H9 (cell line): ENCODE results near the gene UBAC2. TPM values are rescaled to one million over a fixed set of nuclear protein-coding genes. Genes with fewer than 3 reads are reported as not detected.

ENCODE experiments used
- DNase-seq: peaks from one replicate; pipeline ENCODE4 v3.0.0-alpha.2; 2017
- H2AFZ ChIP-seq: one replicate; pipeline ENCODE4 v1.6.1; 2013; ENCODE audit warnings: mild to moderate bottlenecking, low read length, control low read depth, moderate library complexity
- H2AK5ac ChIP-seq: 2 replicates; pipeline ENCODE4 v1.6.1; 2013; ENCODE audit warnings: low read length, control low read depth, mixed read lengths; ENCODE audit not compliant: insufficient read length
- H2BK120ac ChIP-seq: one replicate; pipeline ENCODE4 v1.6.1; 2013; ENCODE audit warnings: low read depth, mild to moderate bottlenecking, low read length, control low read depth, inconsistent platforms; ENCODE audit not compliant: poor library complexity, severe bottlenecking
- H2BK12ac ChIP-seq: 2 replicates; pipeline ENCODE4 v1.6.1; 2013; ENCODE audit warnings: low read length, control low read depth, mixed read lengths, low read depth; ENCODE audit not compliant: insufficient read length
- H2BK15ac ChIP-seq: 2 replicates; pipeline ENCODE4 v1.6.1; 2013; ENCODE audit warnings: low read depth, low read length, control low read depth
- H2BK20ac ChIP-seq: one replicate; pipeline ENCODE4 v1.6.1; 2013; ENCODE audit warnings: low read depth, mild to moderate bottlenecking, low read length, control low read depth, inconsistent platforms; ENCODE audit not compliant: poor library complexity, severe bottlenecking
- H2BK5ac ChIP-seq: 2 replicates; pipeline ENCODE4 v1.6.1; 2013; ENCODE audit warnings: low read length, control low read depth, mixed read lengths; ENCODE audit not compliant: insufficient read length
- H3K14ac ChIP-seq: 2 replicates; pipeline ENCODE4 v1.6.1; 2013; ENCODE audit warnings: low read length, control low read depth; ENCODE audit not compliant: insufficient read depth
- H3K18ac ChIP-seq: 2 replicates; pipeline ENCODE4 v1.6.1; 2013; ENCODE audit warnings: low read depth, mild to moderate bottlenecking, mixed read lengths, low read length, control low read depth; ENCODE audit not compliant: insufficient read length
- H3K23ac ChIP-seq: 2 replicates; pipeline ENCODE4 v1.6.1; 2013; ENCODE audit warnings: low read length, control low read depth, mixed read lengths, low read depth; ENCODE audit not compliant: insufficient read length
- H3K23me2 ChIP-seq: 2 replicates; pipeline ENCODE4 v1.6.1; 2013; ENCODE audit warnings: low read depth, mild to moderate bottlenecking, mixed read lengths, low read length, control low read depth; ENCODE audit not compliant: insufficient read length, poor library complexity, severe bottlenecking
- H3K27ac ChIP-seq: 2 replicates; pipeline ENCODE4 v1.5.1; 2013; ENCODE audit warnings: low read length, control low read depth, mixed read lengths, low read depth; ENCODE audit not compliant: insufficient read length
- H3K27me3 ChIP-seq: 2 replicates; pipeline ENCODE4 v1.6.1; 2013; ENCODE audit warnings: low read length, control low read depth, inconsistent platforms; ENCODE audit not compliant: insufficient read depth
- H3K4ac ChIP-seq: 2 replicates; pipeline ENCODE4 v1.6.1; 2013; ENCODE audit warnings: low read depth, mild to moderate bottlenecking, control low read depth, inconsistent platforms, low read length, moderate library complexity
- H3K4me1 ChIP-seq: 2 replicates; pipeline ENCODE4 v1.6.1; 2013; ENCODE audit warnings: low read length, control low read depth, inconsistent platforms; ENCODE audit not compliant: insufficient read depth
- H3K4me2 ChIP-seq: 2 replicates; pipeline ENCODE4 v1.6.1; 2013; ENCODE audit warnings: low read length, control low read depth, mixed read lengths; ENCODE audit not compliant: insufficient read length, insufficient read depth
- H3K56ac ChIP-seq: 2 replicates; pipeline ENCODE4 v1.6.1; 2013; ENCODE audit warnings: low read depth, mild to moderate bottlenecking, mixed read lengths, low read length, control low read depth; ENCODE audit not compliant: insufficient read length
- H3K79me1 ChIP-seq: 2 replicates; pipeline ENCODE4 v1.6.1; 2013; ENCODE audit warnings: low read depth, mild to moderate bottlenecking, moderate library complexity, low read length, control low read depth, inconsistent platforms; ENCODE audit not compliant: insufficient read depth, poor library complexity, severe bottlenecking
- H3K79me2 ChIP-seq: 2 replicates; pipeline ENCODE4 v1.6.1; 2013; ENCODE audit warnings: low read length, control low read depth, inconsistent platforms; ENCODE audit not compliant: insufficient read depth
- H3K9ac ChIP-seq: 2 replicates; pipeline ENCODE4 v1.6.1; 2013; ENCODE audit warnings: low read length, control low read depth, mixed read lengths; ENCODE audit not compliant: insufficient read length; ENCODE audit errors: extremely low read depth
- H3K9me3 ChIP-seq: one replicate; pipeline ENCODE4 v1.6.1; 2013; ENCODE audit warnings: low read depth, low read length, inconsistent platforms; ENCODE audit not compliant: control insufficient read depth
- H3T11ph ChIP-seq: one replicate; pipeline ENCODE4 v1.6.1; 2013; ENCODE audit warnings: mild to moderate bottlenecking, low read length, control low read depth, inconsistent platforms
- H4K20me1 ChIP-seq: one replicate; pipeline ENCODE4 v1.6.1; 2013; ENCODE audit not compliant: control insufficient read depth, insufficient read length, insufficient read depth
- H4K5ac ChIP-seq: 2 replicates; pipeline ENCODE4 v1.6.1; 2013; ENCODE audit warnings: low read depth, mild to moderate bottlenecking, mixed read lengths, low read length, control low read depth; ENCODE audit not compliant: insufficient read length
- H4K8ac ChIP-seq: replicated peaks from 2 replicates; pipeline ENCODE4 v1.6.1; 2013; ENCODE audit warnings: low read length, control low read depth, mixed read lengths, low read depth; ENCODE audit not compliant: insufficient read length
- H4K91ac ChIP-seq: 2 replicates; pipeline ENCODE4 v1.6.1; 2013; ENCODE audit warnings: low read depth, mild to moderate bottlenecking, moderate library complexity, mixed read lengths, low read length, control low read depth; ENCODE audit not compliant: insufficient read length
- H3K27ac Mint-ChIP-seq, 3 experiments: 2 replicates in 2 of 3; 3 replicates in 1 of 3; pipeline ENCODE4 v1.8.0; 2020 to 2021; ENCODE audit warnings: mixed read lengths in 3 of 3, mild to moderate bottlenecking in 1 of 3, moderate library complexity in 1 of 3
- H3K27me3 Mint-ChIP-seq: 2 replicates; pipeline ENCODE4 v1.8.0; 2021; ENCODE audit warnings: low read depth, mild to moderate bottlenecking, moderate library complexity, mixed read lengths
- H3K36me3 Mint-ChIP-seq, 3 experiments: 2 replicates in 2 of 3; 3 replicates in 1 of 3; pipeline ENCODE4 v1.8.0; 2020 to 2021; ENCODE audit warnings: low read depth in 3 of 3, mixed read lengths in 3 of 3; ENCODE audit not compliant: insufficient read depth in 1 of 3
- H3K4me1 Mint-ChIP-seq, 2 experiments: 2 replicates each; pipeline ENCODE4 v1.8.0; 2020; ENCODE audit warnings: mixed read lengths in 2 of 2
- H3K4me3 Mint-ChIP-seq, 2 experiments: 2 replicates in 1 of 2; 3 replicates in 1 of 2; pipeline ENCODE4 v1.8.0; 2020 to 2021; ENCODE audit warnings: mild to moderate bottlenecking in 2 of 2, mixed read lengths in 2 of 2, moderate library complexity in 1 of 2
- H3K9me3 Mint-ChIP-seq, 2 experiments: 2 replicates in 1 of 2; 3 replicates in 1 of 2; pipeline ENCODE4 v1.8.0; 2020; ENCODE audit warnings: mild to moderate bottlenecking in 2 of 2, mixed read lengths in 2 of 2, moderate library complexity in 1 of 2
- CTCF ChIP-seq: fragments of 200-600 bp; sonication (generic); conservative IDR thresholded peaks from 3 replicates; pipeline ENCODE4 v1.8.0; 2021; ENCODE audit warnings: antibody characterized with exemption, mild to moderate bottlenecking
- WGBS: extraction: QIAGEN DNeasy Blood & Tissue Kit; methylation state at CpG from one replicate; pipeline ENCODE4 v1.1.7; 2013; ENCODE audit warnings: missing lambda C conversion rate, low lambda C conversion rate, mixed read lengths; ENCODE audit not compliant: insufficient read length; ENCODE audit errors: extremely low coverage; 5-methylcytosine and 5-hydroxymethylcytosine counted together
- total RNA-seq: library from RNA; stranded (reverse); gene quantifications from 2 replicates; pipeline ENCODE4 v1.2.1, GENCODE V29; 2021

Gene UBAC2
- total RNA-seq, 1 experiment from 2014 or later: 52.3 TPM

GRCh38 chr13:99185606-99186005 is 15.0 kb upstream of the UBAC2 start:
- Histone ChIP-seq H4K8ac (no peak overlapping the region), H3K18ac (no peak overlapping the region), H3K4ac (no peak overlapping the region), H3K27ac (no peak overlapping the region), H2BK5ac (no peak overlapping the region), H3K79me2 (no peaks in the 10 kb centered on the region), H3K79me1 (no peaks in the 10 kb centered on the region), H3K9ac (no peak overlapping the region), H4K5ac (no peak overlapping the region), H2BK20ac (no peak overlapping the region), H3K14ac (no peak overlapping the region), H2BK12ac (no peak overlapping the region), H2BK120ac (no peak overlapping the region), H3T11ph (no peak overlapping the region), H3K4me1 (no peaks in the 10 kb centered on the region), H3K4me2 (no peak overlapping the region), H3K56ac (no peak overlapping the region), H3K23ac (no peak overlapping the region), H3K9me3 (no peaks in the 10 kb centered on the region), H2AK5ac (no peak overlapping the region), H4K91ac (no peak overlapping the region), H3K23me2 (no peaks in the 10 kb centered on the region), H2AFZ (no peak overlapping the region), H4K20me1 (no peaks in the 10 kb centered on the region), H3K27me3 (no peaks in the 10 kb centered on the region; the same call in 1 of the 2 replicates), H2BK15ac (no peak overlapping the region)
- Mint-ChIP-seq H3K27me3 (peaks cover 42% of the 10 kb centered on the region), H3K27ac (no peak overlapping the region), H3K9me3 (peaks cover 18 to 27% of the 10 kb centered on the region in 2 experiments), H3K4me1 (peaks cover 13 to 15% of the 10 kb centered on the region in 2 experiments), H3K4me3 (no peak overlapping the region), H3K36me3 (peaks cover 2 to 13% (median 13%) of the 10 kb centered on the region in 3 experiments; a peak in 4 of 7 replicates)
- DNase-seq: no peak
- no peak for TF ChIP-seq CTCF
- WGBS: no CpG with 5 or more reads among the region's 8 CpGs
